CD1c-positive myeloid dendritic cell (primary cell): ENCODE results near the gene WWC1.
"Not testable (repeated sequence)": the region's sequence is repeated elsewhere in the genome, so short reads cannot be mapped to it uniquely, and the experiment has no call there.

Source experiments
- DNase-seq: peaks from one replicate; pipeline ENCODE4 v3.0.0-alpha.2; 2016; ENCODE audit errors: extremely low spot score

Gene WWC1

GRCh38 chr5:168286386-168286785, 5.1 kb upstream of the WWC1 start:
- peak; percentile 28 for DNase-seq

GRCh38 chr5:168286863-168287262, 4.6 kb upstream of the WWC1 start:
- DNase-seq: not testable (repeated sequence)

- no peak for DNase-seq
Measured at GRCh38 chr5:168287362-168287761, 4.1 kb upstream of the WWC1 start.

- DNase-seq: no peak
Measured at GRCh38 chr5:168288349-168289245, 2.8 kb upstream of the WWC1 start.

GRCh38 chr5:168290902-168291341, 523 bp upstream of the WWC1 start:
- no peak for DNase-seq

- no peak for DNase-seq
Measured at GRCh38 chr5:168291964-168292785, 730 bp downstream of the WWC1 start.

- DNase-seq: no peak
Measured at GRCh38 chr5:168292786-168293696, 1.6 kb downstream of the WWC1 start.

GRCh38 chr5:168295574-168296201, 4.2 kb downstream of the WWC1 start:
- no peak for DNase-seq

GRCh38 chr5:168296682-168297081, 5.2 kb downstream of the WWC1 start:
- DNase-seq: no peak

GRCh38 chr5:168298949-168299348, 7.5 kb downstream of the WWC1 start:
- no peak for DNase-seq

GRCh38 chr5:168299372-168299771, 7.9 kb downstream of the WWC1 start:
- DNase-seq: no peak

GRCh38 chr5:168300326-168301182, 9.1 kb downstream of the WWC1 start:
- no peak for DNase-seq

- no peak for DNase-seq
Measured at GRCh38 chr5:168301593-168302390, 10.3 kb downstream of the WWC1 start.

- no peak for DNase-seq
Measured at GRCh38 chr5:168302785-168303184, 11.3 kb downstream of the WWC1 start.

- DNase-seq: no peak
Measured at GRCh38 chr5:168303393-168304025, 12.1 kb downstream of the WWC1 start.

- DNase-seq: no peak
Measured at GRCh38 chr5:168304349-168304748, 12.9 kb downstream of the WWC1 start.

- no peak for DNase-seq
Measured at GRCh38 chr5:168305281-168305680, 13.8 kb downstream of the WWC1 start.

- DNase-seq: no peak
Measured at GRCh38 chr5:168307022-168307421, 15.6 kb downstream of the WWC1 start.
